Erythroblast (primary cell): Measurements from ENCODE around the gene ADK.

Source experiments
- GATA1 ChIP-seq: IDR thresholded peaks from 2 replicates; pipeline ENCODE4 v1.6.1; 2011; ENCODE audit warnings: low read depth, mild to moderate bottlenecking, control low read depth, low read length, moderate library complexity
- POLR2A ChIP-seq: IDR thresholded peaks from 2 replicates; pipeline ENCODE4 v1.6.1; 2011; ENCODE audit warnings: mild to moderate bottlenecking, low read length

GRCh38 chr10:74738542-74738941, 587.5 kb downstream of the ADK start:
- TF ChIP-seq POLR2A (no peak), GATA1 (no peak)
